ENCODE measurements around the gene FES. TPM values are rescaled to one million over a fixed set of nuclear protein-coding genes. Genes with fewer than 3 reads are reported as not detected.

FES gene
- 10 to 100 TPM in 1 of 2 donors, 1 to 10 TPM in 1; 9.3 to 14.9 TPM for total RNA-seq

DNA sequence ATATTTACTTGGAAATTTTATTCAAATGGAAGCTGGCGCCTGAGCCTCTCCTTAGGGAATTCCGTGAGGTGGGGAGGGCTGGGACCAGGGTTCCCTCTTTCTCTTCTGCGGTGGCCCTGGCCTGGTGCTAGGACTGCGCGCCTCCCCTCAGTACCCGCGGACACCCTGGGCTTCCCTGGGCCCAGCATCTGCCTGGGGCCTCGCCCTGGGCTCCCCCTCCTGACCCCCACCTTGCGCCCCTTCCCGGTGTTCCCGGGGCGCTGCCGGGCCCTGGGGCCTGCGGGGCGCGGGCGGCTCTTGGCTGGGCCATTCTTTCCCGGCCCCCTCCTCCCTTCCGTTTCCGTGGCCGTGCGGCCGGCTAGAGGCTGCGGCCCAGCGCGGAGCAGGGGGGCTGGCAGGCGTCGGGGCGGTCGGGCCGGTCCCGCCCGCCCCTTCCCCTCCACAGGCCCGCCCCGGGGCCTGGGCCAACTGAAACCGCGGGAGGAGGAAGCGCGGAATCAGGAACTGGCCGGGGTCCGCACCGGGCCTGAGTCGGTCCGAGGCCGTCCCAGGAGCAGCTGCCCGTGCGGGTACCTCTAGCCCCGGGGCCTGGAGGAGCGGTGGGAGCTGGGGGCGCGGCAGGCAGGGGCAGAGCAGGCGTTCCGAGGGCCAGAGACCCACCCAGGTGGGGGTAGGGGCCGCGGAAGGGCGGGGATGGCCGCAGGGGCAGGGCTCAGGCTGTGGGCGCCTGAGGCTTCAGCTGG lies at the start of gene FES:
FES (plus strand) TSS at position 529 of the 743 bp plus-strand sequence. CDS start 542 bp downstream, outside the sequence.
- TF ChIP-seq, protein P1, sequence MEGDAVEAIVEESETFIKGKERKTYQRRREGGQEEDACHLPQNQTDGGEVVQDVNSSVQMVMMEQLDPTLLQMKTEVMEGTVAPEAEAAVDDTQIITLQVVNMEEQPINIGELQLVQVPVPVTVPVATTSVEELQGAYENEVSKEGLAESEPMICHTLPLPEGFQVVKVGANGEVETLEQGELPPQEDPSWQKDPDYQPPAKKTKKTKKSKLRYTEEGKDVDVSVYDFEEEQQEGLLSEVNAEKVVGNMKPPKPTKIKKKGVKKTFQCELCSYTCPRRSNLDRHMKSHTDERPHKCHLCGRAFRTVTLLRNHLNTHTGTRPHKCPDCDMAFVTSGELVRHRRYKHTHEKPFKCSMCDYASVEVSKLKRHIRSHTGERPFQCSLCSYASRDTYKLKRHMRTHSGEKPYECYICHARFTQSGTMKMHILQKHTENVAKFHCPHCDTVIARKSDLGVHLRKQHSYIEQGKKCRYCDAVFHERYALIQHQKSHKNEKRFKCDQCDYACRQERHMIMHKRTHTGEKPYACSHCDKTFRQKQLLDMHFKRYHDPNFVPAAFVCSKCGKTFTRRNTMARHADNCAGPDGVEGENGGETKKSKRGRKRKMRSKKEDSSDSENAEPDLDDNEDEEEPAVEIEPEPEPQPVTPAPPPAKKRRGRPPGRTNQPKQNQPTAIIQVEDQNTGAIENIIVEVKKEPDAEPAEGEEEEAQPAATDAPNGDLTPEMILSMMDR (IDR thresholded peaks at IDR 0.05) = no peak
- peak within 1 kb of the TSS; percentile 94 for H3K27ac ChIP-seq
- H3K4me3 ChIP-seq = peak within 1 kb of the TSS; percentile 46 to 64
- H3K27me3 ChIP-seq = no peaks in the 10 kb centered on the region
- H3K36me3 ChIP-seq = peaks cover 40% of the 10 kb centered on the region
- H3K9me3 ChIP-seq = no peaks in the 10 kb centered on the region
- no peak for DNase-seq (ENCODE audit: low spot score)
- peaks cover 0 to 56% of the 10 kb centered on the region in 2 donors for H3K4me1 ChIP-seq

DNA sequence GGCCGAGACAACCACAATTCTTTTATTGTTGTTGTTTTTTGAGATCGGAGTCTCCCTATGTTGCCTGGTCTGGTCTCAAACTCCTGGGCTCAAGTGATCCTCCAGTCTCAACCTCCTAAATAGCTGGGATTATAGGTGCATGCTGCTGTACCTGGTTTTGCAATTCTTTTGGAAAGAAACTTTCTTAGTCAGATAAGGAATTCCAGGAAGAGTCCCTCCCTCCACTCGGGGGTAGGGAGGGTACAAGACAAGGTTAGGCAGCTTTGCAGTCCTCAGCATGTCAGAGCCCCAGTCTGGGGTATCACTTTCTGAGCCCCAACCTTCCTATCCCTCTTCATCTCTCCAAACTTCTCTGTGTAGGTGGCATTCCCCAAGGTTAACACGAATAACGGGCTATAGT lies 49.7 kb upstream of the FES start:
- H3K4me1 ChIP-seq = no peaks in the 10 kb centered on the region

DNA sequence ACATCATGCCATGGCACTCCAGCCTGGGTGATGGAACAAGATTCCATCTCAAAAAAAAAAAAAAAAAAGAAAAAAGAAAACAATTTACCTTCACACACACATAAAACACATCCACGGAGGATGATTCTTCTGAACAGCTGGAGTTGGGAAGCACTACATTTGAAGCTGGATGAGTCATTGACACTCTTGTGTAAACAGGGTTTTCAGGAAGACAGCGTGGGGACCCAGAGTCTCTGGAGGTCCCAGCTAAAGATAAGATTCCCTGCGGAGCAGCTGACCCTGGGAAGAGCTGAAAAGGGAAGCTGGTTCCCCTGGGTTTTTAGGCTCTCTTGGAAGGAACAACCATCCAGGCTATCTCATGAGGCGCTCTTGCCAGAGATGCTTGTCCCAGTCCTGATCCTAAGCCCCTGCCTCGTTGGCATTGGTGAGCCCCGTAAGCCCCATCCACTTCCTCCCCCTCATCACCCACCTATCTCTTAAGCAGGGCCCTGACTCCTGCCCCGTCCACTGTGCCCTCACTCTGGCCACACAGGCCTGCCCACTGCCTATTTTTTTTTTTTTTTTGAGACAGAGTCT lies 47.9 kb upstream of the FES start:
- Histone ChIP-seq H3K9me3 (no peaks in the 10 kb centered on the region), H3K4me3 (no peak overlapping the region), H3K27ac (no peak overlapping the region), H3K4me1 (no peaks in the 10 kb centered on the region), H3K36me3 (no peaks in the 10 kb centered on the region), H3K27me3 (no peaks in the 10 kb centered on the region)
- TF ChIP-seq, protein P1 (IDR thresholded peaks at IDR 0.05) = no peak
- DNase-seq (ENCODE audit: low spot score) = no peak

More for the DNA sequence above, 49.7 kb upstream of the FES start:
- no peak for DNase-seq (ENCODE audit: low spot score)
- TF ChIP-seq, protein P1 (IDR thresholded peaks at IDR 0.05) = no peak
- Histone ChIP-seq H3K36me3 (no peaks in the 10 kb centered on the region), H3K4me3 (no peak overlapping the region), H3K27me3 (no peaks in the 10 kb centered on the region), H3K27ac (no peak overlapping the region), H3K9me3 (no peaks in the 10 kb centered on the region)

DNA sequence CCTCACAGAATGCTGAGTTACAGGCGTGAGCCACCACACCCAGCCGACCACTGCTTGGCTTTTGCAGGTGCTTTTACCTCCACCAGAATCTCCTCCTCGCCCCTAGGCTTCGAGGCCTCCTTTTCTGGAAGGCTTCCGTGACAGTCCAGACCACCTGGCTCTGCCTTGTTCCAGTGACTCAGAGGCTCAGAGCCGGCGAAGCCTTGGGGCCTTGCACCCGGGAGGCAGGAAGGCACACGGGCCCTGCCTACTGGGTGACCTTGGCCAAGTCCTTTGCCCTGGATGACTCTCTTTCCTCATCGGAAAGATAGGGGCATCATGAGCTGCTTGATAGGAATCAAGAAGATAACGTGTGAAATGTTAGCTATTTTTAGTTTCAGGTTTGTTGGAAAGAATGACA lies 47.2 kb upstream of the FES start:
- Histone ChIP-seq H3K27me3 (no peaks in the 10 kb centered on the region), H3K4me3 (no peak overlapping the region), H3K9me3 (no peaks in the 10 kb centered on the region), H3K27ac (no peak overlapping the region), H3K36me3 (no peaks in the 10 kb centered on the region), H3K4me1 (no peaks in the 10 kb centered on the region)
- no peak for DNase-seq (ENCODE audit: low spot score)
- TF ChIP-seq, protein P1 (IDR thresholded peaks at IDR 0.05) = no peak

DNA sequence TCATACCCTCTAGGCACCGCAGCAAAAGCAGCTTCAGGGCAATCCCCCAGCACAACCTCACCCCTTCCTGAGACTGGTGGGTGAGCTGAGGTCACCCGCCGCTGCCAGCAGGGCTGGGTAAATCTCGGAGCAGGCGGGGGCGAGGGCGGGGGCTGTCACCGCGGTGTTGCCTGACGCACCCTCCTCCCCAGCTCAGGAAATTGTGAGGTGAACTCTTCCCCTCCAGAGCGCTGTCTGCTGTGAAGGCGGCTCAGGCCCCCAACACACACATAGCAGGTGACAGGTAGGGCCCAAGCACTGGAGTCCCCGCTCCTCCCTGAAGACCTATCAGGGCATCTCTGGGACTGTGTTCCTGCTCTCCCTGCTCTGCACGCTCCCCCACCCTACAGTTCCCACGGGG lies 46.2 kb upstream of the FES start:
- Histone ChIP-seq H3K36me3 (no peaks in the 10 kb centered on the region), H3K9me3 (no peaks in the 10 kb centered on the region), H3K4me1 (no peaks in the 10 kb centered on the region), H3K27me3 (no peaks in the 10 kb centered on the region), H3K27ac (no peak overlapping the region), H3K4me3 (no peak overlapping the region)
- DNase-seq (ENCODE audit: low spot score) = no peak
- TF ChIP-seq, protein P1 (IDR thresholded peaks at IDR 0.05) = no peak
